CD4-positive, alpha-beta T cell treated with Interleukin-6 at 100 ng/mL for 8 hours (primary cell): Measurements from ENCODE around the gene TPPP3.

Experiments
- DNase-seq: peaks from one replicate; pipeline ENCODE4 v3.0.0-alpha.2; 2020; ENCODE audit warnings: mixed read lengths, low spot score

TPPP3 gene

GRCh38 chr16:67341250-67341649 is 52.0 kb downstream of the TPPP3 start:
- DNase-seq, result no peak
